IMR-90 (cell line): ENCODE results near the gene F11. TPM values are rescaled to one million over a fixed set of nuclear protein-coding genes. Genes with fewer than 3 reads are reported as not detected.
"Not testable (repeated sequence)": the region's sequence is repeated elsewhere in the genome, so short reads cannot be mapped to it uniquely, and the experiment has no call there.

ENCODE experiments used
- ATAC-seq: fragments of 200-7000 bp; cut with Tn5 transposase; 2 replicates; pipeline ENCODE4 v1.9.1; 2020; ENCODE audit warnings: low read depth, mild to moderate bottlenecking, moderate library complexity
- BruUV-seq: library from RNA; stranded (reverse); fragments of 400-500 nt; replicated peaks from 2 replicates; lab custom pipeline; 2021; lab: Mats Ljungman, UMichigan
- CTCF ChIA-PET: fragments of 300-600 bp; formaldehyde crosslinking; extraction: SDS; loops from one replicate; lab custom pipeline; 2021; ENCODE audit warnings: antibody characterized with exemption; lab: Yijun Ruan, JAX
- POLR2A ChIA-PET: fragments of 300-600 bp; sonication (Branson Sonifier 250); formaldehyde crosslinking; loops from one replicate; lab custom pipeline; 2022; ENCODE audit warnings: antibody characterized with exemption; ENCODE audit not compliant: unreplicated experiment; lab: Charles Lee
- DNase-seq: peaks from one replicate; pipeline ENCODE4 v3.0.0; 2013
- H2AFZ ChIP-seq: replicated peaks from 2 replicates; pipeline ENCODE3; 2013; ENCODE audit warnings: low read length, mild to moderate bottlenecking; ENCODE audit not compliant: poor library complexity
- H2AK5ac ChIP-seq: 2 replicates; pipeline ENCODE4 v1.6.1; 2013; ENCODE audit warnings: low read depth, low read length, inconsistent platforms
- H2AK9ac ChIP-seq: replicated peaks from 2 replicates; pipeline ENCODE3; 2013; ENCODE audit warnings: mild to moderate bottlenecking, low read depth, low read length, moderate library complexity; ENCODE audit not compliant: poor library complexity
- H2BK120ac ChIP-seq: 2 replicates; pipeline ENCODE4 v1.6.1; 2013; ENCODE audit warnings: low read depth, low read length, inconsistent platforms
- H2BK15ac ChIP-seq: 3 replicates; pipeline ENCODE4 v1.6.1; 2013; ENCODE audit warnings: low read depth, low read length, inconsistent platforms
- H2BK20ac ChIP-seq: 2 replicates; pipeline ENCODE4 v1.6.1; 2013; ENCODE audit warnings: low read depth, mild to moderate bottlenecking, inconsistent platforms, low read length, moderate library complexity
- H2BK5ac ChIP-seq: 2 replicates; pipeline ENCODE4 v1.6.1; 2013; ENCODE audit warnings: mild to moderate bottlenecking, low read depth, low read length, inconsistent platforms; ENCODE audit not compliant: poor library complexity, severe bottlenecking
- H3K14ac ChIP-seq: replicated peaks from 2 replicates; pipeline ENCODE4 v1.6.1; 2013; ENCODE audit warnings: low read depth, low read length, inconsistent platforms
- H3K18ac ChIP-seq: 2 replicates; pipeline ENCODE4 v1.6.1; 2013; ENCODE audit warnings: low read depth, low read length, control low read depth
- H3K23ac ChIP-seq: 2 replicates; pipeline ENCODE4 v1.6.1; 2013; ENCODE audit warnings: low read depth, low read length, inconsistent platforms
- H3K27ac ChIP-seq: 2 replicates; pipeline ENCODE4 v1.5.1; 2013; ENCODE audit warnings: mild to moderate bottlenecking, control low read depth, low read length; ENCODE audit not compliant: insufficient read depth
- H3K27me3 ChIP-seq: 2 replicates; pipeline ENCODE4 v1.6.1; 2013; ENCODE audit warnings: low read length; ENCODE audit not compliant: control insufficient read depth, insufficient read depth
- H3K36me3 ChIP-seq: 2 replicates; pipeline ENCODE4 v1.6.1; 2013; ENCODE audit warnings: low read length, mixed read lengths; ENCODE audit not compliant: control insufficient read depth, insufficient read depth
- H3K4ac ChIP-seq: 2 replicates; pipeline ENCODE4 v1.6.1; 2013; ENCODE audit warnings: low read depth, low read length, inconsistent platforms
- H3K4me1 ChIP-seq: 2 replicates; pipeline ENCODE4 v1.6.1; 2013; ENCODE audit warnings: low read length, mixed read lengths; ENCODE audit not compliant: control insufficient read depth, insufficient read depth
- H3K4me2 ChIP-seq: 2 replicates; pipeline ENCODE4 v1.6.1; 2013; ENCODE audit warnings: low read depth, mild to moderate bottlenecking, control low read depth, low read length, moderate library complexity
- H3K4me3 ChIP-seq: 2 replicates; pipeline ENCODE4 v1.5.1; 2013; ENCODE audit warnings: low read depth, mild to moderate bottlenecking, control low read depth, low read length, moderate library complexity; ENCODE audit not compliant: insufficient read depth
- H3K56ac ChIP-seq: 2 replicates; pipeline ENCODE4 v1.6.1; 2013; ENCODE audit warnings: low read length, inconsistent platforms; ENCODE audit not compliant: insufficient read depth; ENCODE audit errors: extremely low read depth
- H3K79me1 ChIP-seq, 2 experiments: 2 replicates each; pipeline ENCODE4 v1.6.1; 2013; ENCODE audit warnings: low read length in 2 of 2, inconsistent platforms in 1 of 2, low read depth in 1 of 2
- H3K9ac ChIP-seq: 2 replicates; pipeline ENCODE4 v1.6.1; 2013; ENCODE audit warnings: low read depth, low read length, control low read depth
- H3K9me1 ChIP-seq: 2 replicates; pipeline ENCODE4 v1.6.1; 2013; ENCODE audit warnings: low read length, inconsistent platforms; ENCODE audit not compliant: insufficient read depth
- H3K9me3 ChIP-seq: 2 replicates; pipeline ENCODE4 v1.6.1; 2013; ENCODE audit warnings: low read length; ENCODE audit not compliant: control insufficient read depth, insufficient read depth
- H4K20me1 ChIP-seq: 2 replicates; pipeline ENCODE4 v1.6.1; 2013; ENCODE audit warnings: low read length, inconsistent platforms; ENCODE audit not compliant: insufficient read depth
- H4K5ac ChIP-seq: 2 replicates; pipeline ENCODE4 v1.6.1; 2013; ENCODE audit warnings: mild to moderate bottlenecking, low read depth, low read length, control low read depth
- H4K8ac ChIP-seq, 2 experiments: 2 replicates each; pipeline ENCODE4 v1.6.1; 2013; ENCODE audit warnings: low read depth in 2 of 2, low read length in 2 of 2, control low read depth in 1 of 2, inconsistent platforms in 1 of 2
- H4K91ac ChIP-seq: 2 replicates; pipeline ENCODE4 v1.6.1; 2013; ENCODE audit warnings: low read depth, low read length, inconsistent platforms; ENCODE audit not compliant: insufficient read depth
- CEBPB ChIP-seq: IDR thresholded peaks from 2 replicates; pipeline ENCODE4 v1.6.1; 2012; ENCODE audit warnings: low read depth, low read length, improper control_type of control experiment
- CHD1 ChIP-seq: IDR thresholded peaks from 2 replicates; pipeline ENCODE4 v1.6.1; 2012; ENCODE audit warnings: low read depth, low read length, improper control_type of control experiment
- FOS ChIP-seq: fragments of 150-350 bp; IDR thresholded peaks from 2 replicates; pipeline ENCODE4 v1.6.1; 2016; ENCODE audit warnings: low read depth, low read length
- MAFK ChIP-seq: IDR thresholded peaks from 2 replicates; pipeline ENCODE4 v1.6.1; 2012; ENCODE audit warnings: low read depth, low read length, improper control_type of control experiment
- MAZ ChIP-seq: IDR thresholded peaks from 2 replicates; pipeline ENCODE4 v1.6.1; 2012; ENCODE audit warnings: low read depth, mild to moderate bottlenecking, low read length, improper control_type of control experiment, moderate library complexity, borderline replicate concordance
- MXI1 ChIP-seq: IDR thresholded peaks from 2 replicates; pipeline ENCODE4 v1.6.1; 2012; ENCODE audit warnings: low read depth, mild to moderate bottlenecking, low read length, moderate library complexity, borderline replicate concordance
- WGBS, 2 experiments: methylation state at CpG; one replicate each; pipeline versions ENCODE4 v1.1.5 to v1.1.7; 2013; ENCODE audit warnings: missing lambda C conversion rate in 2 of 2; ENCODE audit not compliant: insufficient read length in 1 of 2; ENCODE audit errors: extremely low coverage in 2 of 2; 5-methylcytosine and 5-hydroxymethylcytosine counted together
- dilution Hi-C: fragments of 300-500 bp; cut with HindIII; formaldehyde crosslinking; loops from one replicate; pipeline ENCODE4 v1.14.3; 2018; ENCODE audit warnings: low sequenced_read_pairs; ENCODE audit not compliant: unreplicated experiment
- in situ Hi-C: fragments of 300-500 bp; cut with MboI; formaldehyde crosslinking; loops from 3 replicates; pipeline ENCODE4 v1.14.3; 2019; ENCODE audit warnings: low sequenced_read_pairs, inconsistent platforms, mixed read lengths
- intact Hi-C: fragments of 100-400 bp; cut with micrococcal nuclease; formaldehyde crosslinking; loops from 2 replicates; pipeline ENCODE4 v1.10.0; 2022
- polyA plus RNA-seq, 3 experiments: library from polyadenylated mRNA; depleted of rRNA; stranded (reverse); fragments of >200 nt; gene quantifications; 2 replicates each; pipeline ENCODE4 v1.2.3, GENCODE V29; 2012; ENCODE audit warnings: low replicate concordance in 1 of 3
- total RNA-seq: library from RNA; depleted of rRNA; stranded (reverse); fragments of >200 nt; gene quantifications from 2 replicates; pipeline ENCODE4 v1.2.3, GENCODE V29; 2012
- TF ChIP-seq, protein P1 (sequence below): conservative IDR thresholded peaks from 2 replicates; pipeline ENCODE4 v1.5.1; 2012; ENCODE audit warnings: mild to moderate bottlenecking, low read depth, low read length, improper control_type of control experiment

F11 gene
- total and polyA plus RNA-seq, 2 of the 4 experiments (the other 2 are of a cell fraction), result not detected

DNA sequence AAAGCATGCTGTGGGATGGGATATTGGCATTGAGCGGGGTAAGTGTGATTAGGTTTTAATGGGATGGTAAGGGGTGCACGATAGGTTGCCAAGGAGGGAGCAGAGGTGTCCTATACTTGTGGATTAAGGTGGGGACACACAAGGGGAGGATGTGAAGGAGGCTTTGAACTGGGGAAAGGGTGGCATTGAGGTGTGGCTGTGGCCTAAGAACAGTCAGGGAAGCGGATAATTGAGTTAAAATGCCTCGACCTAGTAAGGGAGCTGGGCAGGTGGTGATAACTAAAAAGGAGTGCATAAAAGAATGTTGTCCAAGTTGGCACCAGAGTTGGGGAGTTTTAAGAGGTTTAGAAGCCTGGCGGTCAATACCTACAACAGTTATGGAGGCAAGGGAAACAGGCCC, 21.2 kb upstream of the F11 start:
- no peaks in the 10 kb centered on the region for H3K9me1 ChIP-seq
- no peak overlapping the region for H3K23ac ChIP-seq
- H2BK120ac ChIP-seq, result no peak overlapping the region
- no peak overlapping the region for H2AK5ac ChIP-seq
- H4K5ac ChIP-seq, result no peak overlapping the region
- H2BK20ac ChIP-seq, result no peak overlapping the region
- H3K27me3 ChIP-seq, result no peaks in the 10 kb centered on the region
- H2BK5ac ChIP-seq, result no peak overlapping the region
- no peaks in the 10 kb centered on the region for H4K20me1 ChIP-seq
- no peak overlapping the region for H2AK9ac ChIP-seq
- H2AFZ ChIP-seq, result no peak overlapping the region
- no peak overlapping the region for H3K14ac ChIP-seq
- no peaks in the 10 kb centered on the region for H3K4me1 ChIP-seq
- no peaks in the 10 kb centered on the region for H3K9me3 ChIP-seq
- WGBS, 2 experiments, result 74% methylated on average over 3 of the region's 5 CpGs; no CpG with 5 or more reads in 1 of the 2 experiments
- BruUV-seq, result no TSS peak
- no peak overlapping the region for H4K8ac ChIP-seq
- H3K4me3 ChIP-seq, result no peak overlapping the region
- ATAC-seq, result no peak
- no peaks in the 10 kb centered on the region for H3K79me1 ChIP-seq
- dilution Hi-C loops, result no loop called here
- in situ Hi-C loops, result no loop called here
- no peak overlapping the region for H3K18ac ChIP-seq
- no peak overlapping the region for H3K4ac ChIP-seq
- H3K4me2 ChIP-seq, result no peak overlapping the region
- intact Hi-C loops, result no loop called here
- H3K9ac ChIP-seq, result no peak overlapping the region
- H3K36me3 ChIP-seq, result no peaks in the 10 kb centered on the region
- no peak overlapping the region for H2BK15ac ChIP-seq
- ChIA-PET CTCF (no interaction called here), POLR2A (no interaction called here)
- H3K56ac ChIP-seq, result no peak overlapping the region
- H4K91ac ChIP-seq, result no peak overlapping the region
- TF ChIP-seq, protein P1, sequence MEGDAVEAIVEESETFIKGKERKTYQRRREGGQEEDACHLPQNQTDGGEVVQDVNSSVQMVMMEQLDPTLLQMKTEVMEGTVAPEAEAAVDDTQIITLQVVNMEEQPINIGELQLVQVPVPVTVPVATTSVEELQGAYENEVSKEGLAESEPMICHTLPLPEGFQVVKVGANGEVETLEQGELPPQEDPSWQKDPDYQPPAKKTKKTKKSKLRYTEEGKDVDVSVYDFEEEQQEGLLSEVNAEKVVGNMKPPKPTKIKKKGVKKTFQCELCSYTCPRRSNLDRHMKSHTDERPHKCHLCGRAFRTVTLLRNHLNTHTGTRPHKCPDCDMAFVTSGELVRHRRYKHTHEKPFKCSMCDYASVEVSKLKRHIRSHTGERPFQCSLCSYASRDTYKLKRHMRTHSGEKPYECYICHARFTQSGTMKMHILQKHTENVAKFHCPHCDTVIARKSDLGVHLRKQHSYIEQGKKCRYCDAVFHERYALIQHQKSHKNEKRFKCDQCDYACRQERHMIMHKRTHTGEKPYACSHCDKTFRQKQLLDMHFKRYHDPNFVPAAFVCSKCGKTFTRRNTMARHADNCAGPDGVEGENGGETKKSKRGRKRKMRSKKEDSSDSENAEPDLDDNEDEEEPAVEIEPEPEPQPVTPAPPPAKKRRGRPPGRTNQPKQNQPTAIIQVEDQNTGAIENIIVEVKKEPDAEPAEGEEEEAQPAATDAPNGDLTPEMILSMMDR, result no peak
- no peak for TF ChIP-seq MAFK
- TF ChIP-seq FOS, result no peak
- TF ChIP-seq MAZ, result no peak
- TF ChIP-seq MXI1, result no peak
- TF ChIP-seq CHD1, result no peak
- TF ChIP-seq CEBPB, result no peak
- DNase-seq, result no peak
- H3K27ac ChIP-seq, result no peak overlapping the region

DNA sequence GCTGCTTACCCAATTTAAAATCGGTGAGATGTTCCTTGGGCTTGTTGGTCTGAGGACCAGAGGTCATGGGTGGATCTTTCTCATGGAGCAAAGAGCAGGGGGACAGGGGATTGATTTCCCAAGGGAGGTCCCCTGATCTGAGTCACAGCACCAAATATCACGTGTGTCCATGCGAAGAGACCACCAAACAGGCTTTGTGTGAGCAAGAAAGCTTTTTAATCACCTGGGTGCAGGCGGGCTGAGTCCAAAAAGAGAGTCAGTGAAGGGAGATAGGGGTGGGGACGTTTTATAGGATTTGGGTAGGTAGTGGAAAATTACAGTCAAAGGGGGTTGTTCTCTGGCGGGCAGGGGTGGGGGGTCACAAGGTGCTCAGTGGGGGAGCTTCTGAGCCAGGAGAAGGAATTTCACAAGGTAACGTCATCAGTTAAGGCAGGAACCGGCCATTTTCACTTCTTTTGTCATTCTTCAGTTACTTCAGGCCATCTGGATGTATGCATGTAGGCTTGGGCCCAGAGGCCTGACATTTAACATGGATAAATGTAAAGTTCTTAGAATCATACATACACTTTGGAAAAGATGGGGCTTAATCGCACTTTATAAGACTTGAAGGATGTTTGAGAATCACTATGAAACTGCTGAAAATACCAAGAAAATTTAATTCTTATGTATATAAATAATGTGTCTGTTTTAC, 18.8 kb upstream of the F11 start:
- H3K27me3 ChIP-seq, H2BK15ac ChIP-seq, H3K4me1 ChIP-seq, H4K8ac ChIP-seq, H3K14ac ChIP-seq, H3K9ac ChIP-seq, H3K18ac ChIP-seq, H2AK5ac ChIP-seq, H4K91ac ChIP-seq, in situ Hi-C loops, H3K56ac ChIP-seq, POLR2A ChIA-PET, H2BK120ac ChIP-seq, CTCF ChIA-PET, H4K20me1 ChIP-seq, H3K4me3 ChIP-seq, H2BK5ac ChIP-seq, DNase-seq, ATAC-seq, H3K27ac ChIP-seq, H2AFZ ChIP-seq, H2BK20ac ChIP-seq, intact Hi-C loops, H3K9me3 ChIP-seq, H3K9me1 ChIP-seq, H3K4me2 ChIP-seq, H3K79me1 ChIP-seq, dilution Hi-C loops, H3K36me3 ChIP-seq, H3K4ac ChIP-seq, H3K23ac ChIP-seq, H4K5ac ChIP-seq, H2AK9ac ChIP-seq, BruUV-seq: not testable (repeated sequence)
- 100% methylated on average over 3 of the region's 9 CpGs; no CpG with 5 or more reads in 1 of the 2 experiments for WGBS, 2 experiments
